Measurements from ENCODE around the gene FAM120B.

Gene FAM120B

DNA sequence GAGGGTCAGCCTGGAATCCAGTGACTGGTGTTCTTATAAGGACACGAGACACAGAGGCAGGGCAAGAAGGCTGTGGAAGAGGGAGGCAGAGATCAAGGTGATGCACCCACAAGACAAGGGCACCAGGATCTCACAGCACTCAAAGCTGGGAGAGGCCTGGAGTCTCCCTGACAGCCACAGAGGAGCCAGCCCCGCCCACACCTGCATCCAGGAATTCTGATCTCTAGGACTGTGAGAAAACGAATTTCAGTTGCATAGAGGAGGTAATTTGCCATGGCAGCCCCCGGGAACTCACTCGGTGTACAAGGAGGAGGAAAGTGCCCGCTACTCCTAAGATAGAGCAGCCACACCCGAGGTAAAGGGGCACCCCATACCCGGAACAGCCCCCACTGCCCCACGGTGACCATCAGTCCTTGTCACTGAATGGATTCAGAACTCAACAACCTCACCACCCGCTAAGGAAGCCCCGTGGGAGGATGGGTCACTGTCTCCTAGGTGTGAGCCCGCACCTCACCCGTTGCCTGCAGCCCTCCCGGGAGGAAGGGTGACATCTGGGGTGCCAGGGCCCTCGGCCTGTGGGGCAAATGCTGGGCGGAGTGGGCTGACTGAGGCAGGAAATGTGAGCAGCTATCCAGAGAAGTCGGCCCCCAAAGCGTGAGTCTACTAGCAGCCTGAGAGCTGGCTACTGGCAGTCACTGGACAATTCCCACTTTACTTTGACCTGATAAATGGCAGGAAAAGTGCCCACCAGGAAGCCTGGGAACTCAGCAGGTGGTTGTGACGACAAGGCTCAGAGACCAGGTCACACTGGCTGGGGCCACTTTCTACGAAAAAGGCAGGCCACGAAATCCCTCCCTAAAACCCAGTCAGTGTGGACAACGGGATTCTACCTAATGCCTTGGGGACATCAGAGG is 38.1 kb upstream of the FAM120B start:
- H3K4me3 ChIP-seq (ENCODE audit: low read length): no peak overlapping the region
- DNase-seq (ENCODE audit: low read depth): no peak
- TF ChIP-seq, protein P1, sequence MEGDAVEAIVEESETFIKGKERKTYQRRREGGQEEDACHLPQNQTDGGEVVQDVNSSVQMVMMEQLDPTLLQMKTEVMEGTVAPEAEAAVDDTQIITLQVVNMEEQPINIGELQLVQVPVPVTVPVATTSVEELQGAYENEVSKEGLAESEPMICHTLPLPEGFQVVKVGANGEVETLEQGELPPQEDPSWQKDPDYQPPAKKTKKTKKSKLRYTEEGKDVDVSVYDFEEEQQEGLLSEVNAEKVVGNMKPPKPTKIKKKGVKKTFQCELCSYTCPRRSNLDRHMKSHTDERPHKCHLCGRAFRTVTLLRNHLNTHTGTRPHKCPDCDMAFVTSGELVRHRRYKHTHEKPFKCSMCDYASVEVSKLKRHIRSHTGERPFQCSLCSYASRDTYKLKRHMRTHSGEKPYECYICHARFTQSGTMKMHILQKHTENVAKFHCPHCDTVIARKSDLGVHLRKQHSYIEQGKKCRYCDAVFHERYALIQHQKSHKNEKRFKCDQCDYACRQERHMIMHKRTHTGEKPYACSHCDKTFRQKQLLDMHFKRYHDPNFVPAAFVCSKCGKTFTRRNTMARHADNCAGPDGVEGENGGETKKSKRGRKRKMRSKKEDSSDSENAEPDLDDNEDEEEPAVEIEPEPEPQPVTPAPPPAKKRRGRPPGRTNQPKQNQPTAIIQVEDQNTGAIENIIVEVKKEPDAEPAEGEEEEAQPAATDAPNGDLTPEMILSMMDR (IDR thresholded peaks at IDR 0.05; ENCODE audit: insufficient read depth, low read depth, low read length, missing control alignments): no peak

DNA sequence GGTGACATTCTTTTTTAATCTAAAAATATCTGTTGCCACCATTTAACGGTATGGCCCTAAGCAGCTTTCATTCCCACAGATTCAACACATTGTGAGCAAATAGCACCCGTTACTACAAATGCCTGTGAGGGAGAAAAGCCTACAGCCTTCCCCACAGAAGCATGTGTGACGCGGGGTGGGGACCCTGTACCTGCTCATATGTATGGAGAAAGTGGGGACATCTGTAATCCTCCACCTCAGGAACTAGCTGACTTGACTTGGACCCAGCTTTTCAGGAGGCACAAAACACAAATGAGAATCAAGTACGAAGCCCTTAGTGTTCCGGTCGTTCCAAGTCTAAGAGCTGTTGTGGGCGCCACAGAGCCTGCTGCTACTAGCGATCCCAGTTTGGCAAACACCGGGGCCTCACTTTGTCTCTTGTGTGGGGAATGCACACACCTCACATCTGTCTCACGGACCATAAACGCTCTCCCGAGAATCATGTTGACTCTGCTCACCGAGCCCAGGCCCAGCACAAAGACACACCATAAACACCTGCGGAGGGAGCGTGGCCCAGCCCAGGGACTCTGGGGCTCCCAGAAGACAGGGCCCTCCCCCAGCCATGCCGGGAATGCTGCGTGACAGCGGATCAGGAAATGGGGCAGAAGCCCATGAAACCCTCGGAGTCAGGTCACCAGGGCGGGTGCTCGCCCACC is 37.3 kb upstream of the FAM120B start:
- TF ChIP-seq, protein P1 (IDR thresholded peaks at IDR 0.05; ENCODE audit: insufficient read depth, low read depth, low read length, missing control alignments): no peak
- no peak overlapping the region for H3K4me3 ChIP-seq (ENCODE audit: low read length)

DNA sequence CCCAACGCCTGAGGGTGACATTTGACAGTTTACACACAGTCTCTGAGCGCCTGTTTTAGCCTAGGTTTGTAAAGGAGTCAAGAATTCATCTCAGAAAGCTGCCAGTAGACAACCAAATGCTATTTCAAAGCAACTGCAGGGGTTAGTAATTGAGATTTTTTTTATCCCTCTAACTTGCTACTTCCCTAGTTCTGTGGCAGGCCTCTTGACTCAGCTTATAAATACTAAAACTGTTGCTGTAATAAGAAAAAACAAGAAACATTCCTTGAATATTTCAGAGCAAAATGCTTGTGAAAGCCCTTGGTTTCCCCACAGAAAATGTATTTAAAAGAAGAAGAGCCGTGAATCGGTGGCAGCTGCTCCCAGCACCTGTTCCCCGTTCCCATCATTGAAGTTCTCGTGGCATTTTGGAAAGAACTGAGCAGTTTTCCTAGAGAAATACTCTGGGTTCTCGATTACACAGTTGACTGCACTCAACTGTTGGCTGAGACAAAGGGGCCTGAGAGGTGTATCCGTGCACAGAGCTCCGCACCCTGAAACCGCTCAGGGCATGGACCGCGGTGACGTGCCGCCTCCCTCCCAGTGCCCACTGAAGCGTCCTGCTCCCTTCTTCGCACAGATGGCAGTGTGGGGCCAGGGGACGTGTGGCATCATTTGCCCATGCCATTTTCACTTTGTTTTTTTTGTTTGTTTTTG is 36.6 kb upstream of the FAM120B start:
- no peak for DNase-seq (ENCODE audit: low read depth)
- no peak overlapping the region for H3K4me3 ChIP-seq (ENCODE audit: low read length)
- TF ChIP-seq, protein P1 (IDR thresholded peaks at IDR 0.05; ENCODE audit: insufficient read depth, low read depth, low read length, missing control alignments): no peak

More for the DNA sequence above, 37.3 kb upstream of the FAM120B start:
- DNase-seq (ENCODE audit: low read depth): no peak

DNA sequence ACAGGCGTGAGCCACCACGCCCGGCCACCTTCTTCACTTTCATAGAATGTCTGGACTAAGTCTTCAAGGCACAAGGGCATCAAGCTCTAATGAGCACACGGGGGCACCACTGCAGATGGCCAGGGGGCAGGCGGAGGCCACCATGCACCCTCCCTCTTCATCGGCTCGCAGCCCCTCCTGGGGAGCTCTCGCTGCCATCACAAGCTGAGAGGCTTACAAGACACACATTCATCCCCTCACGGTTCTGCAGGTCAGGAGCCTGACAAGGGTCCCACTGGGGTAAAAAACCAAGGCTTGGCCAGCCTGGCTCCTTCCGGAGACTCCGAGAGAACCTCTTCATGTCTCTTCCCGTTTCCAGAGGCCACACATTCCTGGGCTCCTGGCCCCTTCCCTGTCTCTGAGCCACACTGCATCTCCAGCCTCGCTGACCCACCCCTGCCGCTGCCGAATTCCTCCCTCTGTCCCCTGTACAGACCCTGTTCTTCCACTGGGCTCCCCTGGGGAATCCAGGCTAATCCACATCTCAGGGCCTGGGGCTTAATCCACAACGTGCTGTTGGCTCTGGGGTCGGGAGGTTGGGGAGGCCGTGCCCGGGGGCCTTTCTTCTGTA is 35.5 kb upstream of the FAM120B start:
- DNase-seq (ENCODE audit: low read depth): no peak
- H3K4me3 ChIP-seq (ENCODE audit: low read length): no peak overlapping the region

DNA sequence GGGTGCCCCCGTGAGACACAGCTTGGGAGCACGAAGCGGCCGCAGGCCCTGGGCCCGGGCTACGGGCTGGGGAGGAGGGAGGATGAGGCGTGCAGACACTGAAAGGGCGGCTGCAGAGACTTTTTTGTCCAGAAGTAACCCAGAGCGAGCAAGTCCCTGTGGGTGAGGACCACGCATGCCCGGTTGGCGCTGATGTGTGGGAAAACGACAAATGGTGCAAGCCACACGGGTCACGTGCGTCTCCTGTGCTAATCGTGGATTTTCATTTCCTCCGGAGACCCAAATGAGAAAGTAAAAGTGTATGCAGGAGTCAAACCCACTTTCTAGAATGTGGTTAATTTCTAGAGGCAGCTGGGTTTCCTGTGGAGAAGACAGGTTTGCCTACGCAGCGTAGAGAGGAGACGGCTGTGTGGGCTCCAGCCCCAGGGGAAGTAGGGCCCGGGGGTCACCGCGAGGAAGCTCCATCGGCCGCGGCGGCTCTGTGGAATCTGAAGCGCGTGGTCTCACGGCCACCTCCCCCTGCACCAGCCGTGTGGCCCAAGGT is 34.7 kb upstream of the FAM120B start:
- DNase-seq (ENCODE audit: low read depth): no peak
- no peak overlapping the region for H3K4me3 ChIP-seq (ENCODE audit: low read length)
- TF ChIP-seq, protein P1 (IDR thresholded peaks at IDR 0.05; ENCODE audit: insufficient read depth, low read depth, low read length, missing control alignments): no peak

More for the DNA sequence above, 35.5 kb upstream of the FAM120B start:
- TF ChIP-seq, protein P1 (IDR thresholded peaks at IDR 0.05; ENCODE audit: insufficient read depth, low read depth, low read length, missing control alignments): no peak

DNA sequence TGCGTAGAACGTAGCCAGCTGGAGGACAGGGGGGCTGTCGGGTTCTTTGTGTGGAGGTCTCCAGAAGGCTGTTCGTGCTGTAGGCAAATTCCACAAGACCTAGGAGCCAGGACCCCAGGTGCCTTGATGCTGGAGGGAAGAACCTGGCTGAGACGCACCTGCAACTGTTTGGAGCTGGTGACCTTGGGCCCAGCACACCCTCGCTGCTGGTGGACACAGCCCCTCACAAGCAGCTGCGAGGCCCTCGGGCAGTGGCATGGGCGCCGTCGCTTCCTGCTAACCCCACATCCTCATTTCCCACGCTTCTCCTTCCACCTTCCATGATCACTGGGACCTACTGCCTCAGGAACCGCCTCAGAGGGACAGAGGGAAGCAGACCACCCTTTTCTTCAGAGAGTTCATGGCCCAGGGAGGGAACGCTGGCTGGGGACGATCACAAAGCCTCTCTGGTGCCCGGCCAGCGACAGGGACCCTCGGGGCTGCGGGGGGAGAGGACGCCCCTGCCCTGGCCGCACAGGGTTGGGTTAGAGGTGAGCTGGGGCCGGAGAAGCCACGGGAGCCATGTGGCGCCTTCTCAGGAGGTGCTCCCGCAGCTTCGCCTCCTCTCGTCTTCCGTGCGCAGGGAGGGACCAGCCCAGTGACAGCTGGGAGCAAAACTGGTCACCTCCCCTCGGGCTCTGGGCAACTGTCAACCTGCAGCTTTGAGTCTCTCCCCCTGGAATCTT is 34.1 kb upstream of the FAM120B start:
- TF ChIP-seq, protein P1 (IDR thresholded peaks at IDR 0.05; ENCODE audit: insufficient read depth, low read depth, low read length, missing control alignments): no peak
- no peak overlapping the region for H3K4me3 ChIP-seq (ENCODE audit: low read length)
- no peak for DNase-seq (ENCODE audit: low read depth)

Measured in epithelial cell of esophagus (primary cell).